Subcutaneous abdominal adipose tissue (tissue), 5 donors: ENCODE data around the gene TRIM13.
A peak's percentile ranks its signal among the peaks of the same experiment; 100 is the strongest.

Experiments used
- H3K27ac ChIP-seq: one replicate; pipeline ENCODE4 v1.7.0; 2013; ENCODE audit warnings: low read depth, mild to moderate bottlenecking, inconsistent platforms, low read length, moderate library complexity
- H3K27me3 ChIP-seq, 5 donors: one replicate each; pipeline ENCODE4 v1.7.0; 2013; ENCODE audit warnings: low read length in 5 of 5, inconsistent platforms in 1 of 5; ENCODE audit not compliant: control insufficient read depth in 5 of 5, insufficient read depth in 4 of 5
- H3K36me3 ChIP-seq, 5 donors: one replicate each; pipeline ENCODE4 v1.7.0; 2013; ENCODE audit warnings: low read length in 5 of 5; ENCODE audit not compliant: control insufficient read depth in 5 of 5, insufficient read depth in 5 of 5
- H3K4me1 ChIP-seq, 5 donors: one replicate each; pipeline ENCODE4 v1.7.0; 2013; ENCODE audit warnings: low read length in 5 of 5, mild to moderate bottlenecking in 3 of 5, moderate library complexity in 1 of 5; ENCODE audit not compliant: control insufficient read depth in 5 of 5, insufficient read depth in 5 of 5
- H3K4me3 ChIP-seq, 5 donors: one replicate each; pipeline ENCODE4 v1.7.0; 2013; ENCODE audit warnings: low read length in 5 of 5, low read depth in 1 of 5
- H3K9ac ChIP-seq, 5 donors: one replicate each; pipeline ENCODE4 v1.7.0; 2013; ENCODE audit warnings: low read length in 5 of 5, mild to moderate bottlenecking in 4 of 5, moderate library complexity in 3 of 5
- H3K9me3 ChIP-seq, 5 donors: one replicate each; pipeline ENCODE4 v1.7.0; 2013; ENCODE audit warnings: low read length in 5 of 5; ENCODE audit not compliant: control insufficient read depth in 5 of 5
- donor health status: healthy.
- donor health status: healthy.
- donor health status: healthy.
- donor health status: healthy.
- donor health status: healthy.

TRIM13 gene

GRCh38 chr13:49996161-49996915, 504 bp upstream of the TRIM13 start:
- H3K9me3 ChIP-seq: no peaks in the 10 kb centered on the region
- peaks cover 2 to 15% (median 10%) of the 10 kb centered on the region in 5 donors for H3K36me3 ChIP-seq
- H3K27ac ChIP-seq: peak overlapping the region; percentile 77
- peak overlapping the region; percentile 69 to 81 (median 70) for H3K4me3 ChIP-seq
- H3K27me3 ChIP-seq: no peaks in the 10 kb centered on the region
- H3K4me1 ChIP-seq: peaks cover 4 to 39% (median 34%) of the 10 kb centered on the region in 5 donors
- peak overlapping the region in 4 of 5 donors; percentile 70 to 87 (median 80) for H3K9ac ChIP-seq

GRCh38 chr13:49997955-49998354, 1.1 kb downstream of the TRIM13 start:
- H3K4me1 ChIP-seq: peaks cover 4 to 44% (median 37%) of the 10 kb centered on the region in 5 donors
- H3K36me3 ChIP-seq: peaks cover 2 to 15% (median 11%) of the 10 kb centered on the region in 5 donors
- peak overlapping the region; percentile 31 to 98 (median 80) for H3K9ac ChIP-seq
- H3K4me3 ChIP-seq: peak overlapping the region; percentile 62 to 88 (median 74)
- peak overlapping the region; percentile 95 for H3K27ac ChIP-seq
- H3K27me3 ChIP-seq: no peaks in the 10 kb centered on the region
- no peaks in the 10 kb centered on the region for H3K9me3 ChIP-seq

- Histone ChIP-seq H3K9ac (peak overlapping the region in 1 of 5 donors; percentile 47), H3K4me3 (no peak overlapping the region), H3K4me1 (peaks cover 4 to 45% (median 37%) of the 10 kb centered on the region in 5 donors), H3K36me3 (peaks cover 2 to 17% (median 11%) of the 10 kb centered on the region in 5 donors), H3K27me3 (no peaks in the 10 kb centered on the region), H3K27ac (no peak overlapping the region), H3K9me3 (no peaks in the 10 kb centered on the region)
Observed at GRCh38 chr13:49998714-49999624, 2.1 kb downstream of the TRIM13 start.

- no peaks in the 10 kb centered on the region for H3K9me3 ChIP-seq
- peaks cover 4 to 38% (median 29%) of the 10 kb centered on the region in 5 donors for H3K4me1 ChIP-seq
- H3K27me3 ChIP-seq: no peaks in the 10 kb centered on the region
- H3K36me3 ChIP-seq: peaks cover 2 to 22% (median 11%) of the 10 kb centered on the region in 5 donors
- H3K9ac ChIP-seq: no peak overlapping the region
- H3K27ac ChIP-seq: no peak overlapping the region
- no peak overlapping the region for H3K4me3 ChIP-seq
Observed at GRCh38 chr13:50001287-50001686, 4.4 kb downstream of the TRIM13 start.

- Histone ChIP-seq H3K9ac (no peak overlapping the region), H3K4me1 (peaks cover 0 to 5% (median 0%) of the 10 kb centered on the region in 5 donors), H3K27me3 (no peaks in the 10 kb centered on the region), H3K27ac (no peak overlapping the region), H3K4me3 (no peak overlapping the region), H3K36me3 (peaks cover 6 to 21% (median 12%) of the 10 kb centered on the region in 5 donors), H3K9me3 (no peaks in the 10 kb centered on the region)
Observed at GRCh38 chr13:50006426-50007135, 9.7 kb downstream of the TRIM13 start.

- peaks cover 0 to 12% (median 3%) of the 10 kb centered on the region in 5 donors for H3K4me1 ChIP-seq
- H3K36me3 ChIP-seq: peaks cover 17 to 29% (median 21%) of the 10 kb centered on the region in 5 donors
- no peaks in the 10 kb centered on the region for H3K9me3 ChIP-seq
Observed at GRCh38 chr13:50011461-50011860, 14.6 kb downstream of the TRIM13 start.

GRCh38 chr13:50012396-50013169, 15.7 kb downstream of the TRIM13 start:
- Histone ChIP-seq H3K9ac (no peak overlapping the region), H3K27me3 (no peaks in the 10 kb centered on the region), H3K4me3 (no peak overlapping the region), H3K36me3 (peaks cover 17 to 29% (median 23%) of the 10 kb centered on the region in 5 donors), H3K27ac (no peak overlapping the region), H3K4me1 (peaks cover 0 to 23% (median 3%) of the 10 kb centered on the region in 5 donors), H3K9me3 (no peaks in the 10 kb centered on the region)

More at GRCh38 chr13:50011461-50011860, 14.6 kb downstream of the TRIM13 start:
- Histone ChIP-seq H3K4me3 (no peak overlapping the region), H3K9ac (no peak overlapping the region), H3K27ac (no peak overlapping the region), H3K27me3 (no peaks in the 10 kb centered on the region)

GRCh38 chr13:50014386-50014785, 17.5 kb downstream of the TRIM13 start:
- no peak overlapping the region for H3K27ac ChIP-seq

GRCh38 chr13:50015258-50015657, 18.4 kb downstream of the TRIM13 start, which contains the start of gene KCNRG:
KCNRG (plus strand) TSS chr13:50015444; CDS start chr13:50015494, 50 bp downstream.
- no peaks in the 10 kb centered on the region for H3K9me3 ChIP-seq
- H3K27ac ChIP-seq: peak within 1 kb of the TSS; percentile 17
- no peak within 1 kb of the TSS for H3K4me3 ChIP-seq
- H3K4me1 ChIP-seq: peaks cover 0 to 28% (median 6%) of the 10 kb centered on the region in 5 donors
- H3K9ac ChIP-seq: no peak within 1 kb of the TSS
- H3K27me3 ChIP-seq: no peaks in the 10 kb centered on the region
- peaks cover 18 to 34% (median 23%) of the 10 kb centered on the region in 5 donors for H3K36me3 ChIP-seq

More at GRCh38 chr13:50014386-50014785, 17.5 kb downstream of the TRIM13 start:
- Histone ChIP-seq H3K36me3 (peaks cover 17 to 30% (median 23%) of the 10 kb centered on the region in 5 donors), H3K27me3 (no peaks in the 10 kb centered on the region), H3K4me3 (no peak overlapping the region), H3K9me3 (no peaks in the 10 kb centered on the region), H3K4me1 (peaks cover 0 to 28% (median 6%) of the 10 kb centered on the region in 5 donors), H3K9ac (no peak overlapping the region)
